CD4-positive, CD25-positive, alpha-beta regulatory T cell (primary cell): ENCODE measurements around the gene ZG16. TPM values are rescaled to one million over a fixed set of nuclear protein-coding genes. Genes with fewer than 3 reads are reported as not detected.
"Not testable (repeated sequence)": the region's sequence is repeated elsewhere in the genome, so short reads cannot be mapped to it uniquely, and the experiment has no call there.

Source experiments
- ATAC-seq, 2 donors: fragments of 150-1000 bp; cut with Tn5 transposase; one replicate each; pipeline ENCODE4 v1.10.0; 2021; ENCODE audit warnings: low read depth in 2 of 2, moderate number of reproducible peaks in 2 of 2, moderate library complexity in 1 of 2
- DNase-seq, 3 donors: peaks; one replicate each; pipeline versions ENCODE4 v3.0.0 to v3.0.0-alpha.2; 2012 to 2022; ENCODE audit warnings: mixed read lengths in 1 of 3
- H3K27ac ChIP-seq: one replicate; pipeline ENCODE4 v1.7.0; 2013; ENCODE audit warnings: mild to moderate bottlenecking, low read length; ENCODE audit not compliant: insufficient read depth, poor library complexity, severe bottlenecking
- H3K27me3 ChIP-seq: one replicate; pipeline ENCODE4 v1.7.0; 2013; ENCODE audit warnings: low read length; ENCODE audit not compliant: control insufficient read depth, insufficient read depth
- H3K36me3 ChIP-seq: one replicate; pipeline ENCODE4 v1.7.0; 2013; ENCODE audit warnings: mild to moderate bottlenecking, low read length, moderate library complexity; ENCODE audit not compliant: control insufficient read depth, insufficient read depth
- H3K4me1 ChIP-seq: 2 replicates; pipeline ENCODE4 v1.7.0; 2013; ENCODE audit warnings: mild to moderate bottlenecking, low read length; ENCODE audit not compliant: insufficient read depth, control insufficient read depth, poor library complexity, severe bottlenecking
- H3K4me3 ChIP-seq: one replicate; pipeline ENCODE4 v1.7.0; 2013; ENCODE audit warnings: low read depth, mild to moderate bottlenecking, low read length, moderate library complexity
- H3K9me3 ChIP-seq, 2 experiments: 1 replicate in 1 of 2; 2 replicates in 1 of 2; pipeline ENCODE4 v1.7.0; 2013; ENCODE audit warnings: low read length in 2 of 2, mild to moderate bottlenecking in 1 of 2, moderate library complexity in 1 of 2; ENCODE audit not compliant: control insufficient read depth in 2 of 2
- H3K27ac Mint-ChIP-seq, 3 donors: one replicate each; pipeline ENCODE4 v1.8.0; 2020 to 2022; ENCODE audit warnings: mild to moderate bottlenecking in 3 of 3, mixed read lengths in 3 of 3, moderate library complexity in 2 of 3
- H3K27me3 Mint-ChIP-seq: one replicate; pipeline ENCODE4 v1.8.0; 2022; ENCODE audit warnings: mild to moderate bottlenecking, mixed read lengths
- H3K36me3 Mint-ChIP-seq: one replicate; pipeline ENCODE4 v1.8.0; 2020; ENCODE audit warnings: mixed read lengths
- H3K4me1 Mint-ChIP-seq, 4 donors: one replicate each; pipeline ENCODE4 v1.8.0; 2020 to 2022; ENCODE audit warnings: mixed read lengths in 4 of 4, mild to moderate bottlenecking in 1 of 4
- H3K4me3 Mint-ChIP-seq, 4 donors: one replicate each; pipeline ENCODE4 v1.8.0; 2020 to 2022; ENCODE audit warnings: mild to moderate bottlenecking in 4 of 4, mixed read lengths in 4 of 4, moderate library complexity in 3 of 4
- H3K9me3 Mint-ChIP-seq, 7 donors: one replicate each; pipeline ENCODE4 v1.8.0; 2020 to 2022; ENCODE audit warnings: mixed read lengths in 7 of 7, mild to moderate bottlenecking in 3 of 7, moderate library complexity in 2 of 7
- polyA plus RNA-seq, 4 donors: library from polyadenylated mRNA; unstranded; fragments of 300-500 nt; fragmentation: Illumina TruSeq; gene quantifications; one replicate each; pipeline ENCODE4 v1.2.3, GENCODE V29; 2021
- total RNA-seq: library from RNA; stranded (reverse); gene quantifications from one replicate; pipeline ENCODE4 v1.2.3, GENCODE V29; 2022

ZG16 gene
- total RNA-seq = not detected
- polyA plus RNA-seq = not detected

GRCh38 chr16:29777576-29778350 is at the start of gene ZG16:
ZG16 (plus strand) TSS chr16:29778256; CDS start chr16:29779267, 1,011 bp downstream.
- ATAC-seq (no peak), DNase-seq (no peak)
- Mint-ChIP-seq H3K4me3 (no peak within 1 kb of the TSS), H3K4me1 (peaks cover 0 to 11% (median 3%) of the 10 kb centered on the region in 4 donors), H3K27ac (peak within 1 kb of the TSS in 2 of 3 donors; percentile 17 to 65), H3K9me3 (peaks cover 0 to 2% (median 0%) of the 10 kb centered on the region in 7 donors), H3K36me3 (no peaks in the 10 kb centered on the region), H3K27me3 (peaks cover 11% of the 10 kb centered on the region)
- Histone ChIP-seq H3K4me1 (no peaks in the 10 kb centered on the region), H3K27ac (no peak within 1 kb of the TSS), H3K9me3 (no peaks in the 10 kb centered on the region), H3K36me3 (no peaks in the 10 kb centered on the region), H3K4me3 (no peak within 1 kb of the TSS), H3K27me3 (peaks cover 2% of the 10 kb centered on the region)

GRCh38 chr16:29729116-29729521 is 48.9 kb upstream of the ZG16 start:
- no peak overlapping the region for H3K4me3 Mint-ChIP-seq
- no peak for ATAC-seq

GRCh38 chr16:29730649-29731048 is 47.4 kb upstream of the ZG16 start:
- H3K9me3 ChIP-seq = no peaks in the 10 kb centered on the region
- H3K4me3 ChIP-seq = no peak overlapping the region
- ATAC-seq (no peak), DNase-seq (no peak)
- Mint-ChIP-seq H3K4me3 (peak overlapping the region in 1 of 4 donors; percentile 81), H3K4me1 (peaks cover 5 to 32% (median 16%) of the 10 kb centered on the region in 4 donors), H3K9me3 (peaks cover 0 to 7% (median 2%) of the 10 kb centered on the region in 7 donors), H3K27ac (no peak overlapping the region), H3K36me3 (peaks cover 4% of the 10 kb centered on the region), H3K27me3 (no peaks in the 10 kb centered on the region)
- H3K27me3 ChIP-seq = no peaks in the 10 kb centered on the region
- H3K36me3 ChIP-seq = no peaks in the 10 kb centered on the region
- H3K4me1 ChIP-seq = peaks cover 9% of the 10 kb centered on the region
- H3K27ac ChIP-seq = no peak overlapping the region

More at GRCh38 chr16:29729116-29729521, 48.9 kb upstream of the ZG16 start:
- DNase-seq = no peak
- no peaks in the 10 kb centered on the region for H3K36me3 ChIP-seq
- H3K36me3 Mint-ChIP-seq = no peaks in the 10 kb centered on the region
- H3K9me3 Mint-ChIP-seq = peaks cover 0 to 7% (median 1%) of the 10 kb centered on the region in 7 donors
- H3K4me1 ChIP-seq = peaks cover 9% of the 10 kb centered on the region
- peak overlapping the region in 1 of 3 donors; percentile 56 for H3K27ac Mint-ChIP-seq
- peaks cover 7 to 25% (median 18%) of the 10 kb centered on the region in 4 donors for H3K4me1 Mint-ChIP-seq
- no peaks in the 10 kb centered on the region for H3K27me3 Mint-ChIP-seq
- H3K4me3 ChIP-seq = no peak overlapping the region
- no peak overlapping the region for H3K27ac ChIP-seq
- no peaks in the 10 kb centered on the region for H3K27me3 ChIP-seq
- H3K9me3 ChIP-seq = no peaks in the 10 kb centered on the region

GRCh38 chr16:29731768-29732601 is 46.1 kb upstream of the ZG16 start:
- H3K36me3 ChIP-seq, H3K9me3 Mint-ChIP-seq, H3K4me3 ChIP-seq, H3K27me3 ChIP-seq, H3K9me3 ChIP-seq, H3K27me3 Mint-ChIP-seq, H3K36me3 Mint-ChIP-seq, H3K4me1 ChIP-seq: not testable (repeated sequence)
- DNase-seq (peak in 1 of 3 donors; percentile 69), ATAC-seq (peak; percentile 12 to 34)
- Mint-ChIP-seq H3K27ac (peak overlapping the region; percentile 2 to 52 (median 51)), H3K4me1 (peaks cover 10 to 46% (median 24%) of the 10 kb centered on the region in 4 donors), H3K4me3 (peak overlapping the region in 2 of 4 donors; percentile 24 to 55)
- peak overlapping the region; percentile 8 for H3K27ac ChIP-seq

DNA sequence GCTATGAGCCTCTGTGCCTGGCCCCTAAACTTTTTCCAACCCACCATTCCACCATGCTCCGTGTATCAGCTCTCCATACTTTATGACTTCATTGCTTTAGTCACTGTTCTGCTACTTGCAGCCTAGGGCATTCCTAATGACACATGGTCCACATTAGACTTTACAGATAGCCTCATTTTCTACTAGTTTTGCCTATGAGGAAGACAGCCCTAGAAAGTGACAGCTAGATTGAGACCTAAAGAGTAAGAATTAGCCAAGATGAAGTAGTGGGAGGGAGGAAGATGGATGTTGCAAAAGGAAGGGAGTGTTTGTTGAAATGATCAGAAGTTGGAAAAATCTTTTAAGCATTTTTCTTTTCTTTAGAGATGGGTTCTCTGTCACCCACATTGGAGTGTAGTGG is 43.3 kb upstream of the ZG16 start:
- Mint-ChIP-seq H3K36me3 (peaks cover 7% of the 10 kb centered on the region), H3K27ac (peak overlapping the region in 1 of 3 donors; percentile 26), H3K9me3 (peaks cover 0 to 7% (median 2%) of the 10 kb centered on the region in 7 donors), H3K4me3 (peak overlapping the region in 1 of 4 donors; percentile 81), H3K27me3 (no peaks in the 10 kb centered on the region), H3K4me1 (peaks cover 19 to 63% (median 40%) of the 10 kb centered on the region in 4 donors)
- DNase-seq = no peak
- Histone ChIP-seq H3K9me3 (no peaks in the 10 kb centered on the region), H3K36me3 (no peaks in the 10 kb centered on the region), H3K4me3 (no peak overlapping the region), H3K27ac (no peak overlapping the region), H3K4me1 (peaks cover 32% of the 10 kb centered on the region), H3K27me3 (no peaks in the 10 kb centered on the region)
- ATAC-seq = no peak

DNA sequence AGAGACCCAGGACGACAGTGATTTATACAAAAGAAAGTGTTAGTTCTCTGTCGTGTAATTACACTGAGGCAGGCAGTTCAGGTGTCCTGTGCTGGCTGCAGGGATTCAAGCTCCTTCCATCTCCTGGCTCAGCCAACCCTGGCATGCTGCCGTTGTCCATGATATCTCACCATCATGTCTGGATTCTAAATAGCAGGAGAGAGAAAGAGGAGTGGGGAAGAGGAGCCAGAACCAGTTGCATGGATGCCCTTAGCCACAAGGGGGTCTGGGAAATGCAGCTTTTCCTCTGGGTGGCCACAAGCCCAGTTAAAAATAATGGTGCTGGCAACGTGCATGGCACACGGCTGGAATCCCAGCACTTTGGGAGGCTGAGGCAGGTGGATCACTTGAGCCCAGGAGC is 41.9 kb upstream of the ZG16 start:
- H3K27me3 Mint-ChIP-seq = no peaks in the 10 kb centered on the region
- Histone ChIP-seq H3K9me3 (no peaks in the 10 kb centered on the region), H3K27ac (no peak overlapping the region), H3K4me1 (peaks cover 34% of the 10 kb centered on the region), H3K27me3 (no peaks in the 10 kb centered on the region), H3K36me3 (peaks cover 1% of the 10 kb centered on the region), H3K4me3 (no peak overlapping the region)
- peaks cover 17% of the 10 kb centered on the region for H3K36me3 Mint-ChIP-seq
- H3K27ac Mint-ChIP-seq = peak overlapping the region in 2 of 3 donors; percentile 47 to 67
- H3K4me3 Mint-ChIP-seq = peak overlapping the region in 1 of 4 donors; percentile 11
- H3K4me1 Mint-ChIP-seq = peaks cover 22 to 71% (median 46%) of the 10 kb centered on the region in 4 donors
- ATAC-seq (no peak), DNase-seq (no peak)
- H3K9me3 Mint-ChIP-seq = peaks cover 0 to 6% (median 2%) of the 10 kb centered on the region in 7 donors

- no peak for DNase-seq
- peak overlapping the region; percentile 26 to 67 (median 54) for H3K27ac Mint-ChIP-seq
- no peaks in the 10 kb centered on the region for H3K27me3 Mint-ChIP-seq
- H3K27me3 ChIP-seq = no peaks in the 10 kb centered on the region
- H3K27ac ChIP-seq = no peak overlapping the region
- H3K9me3 ChIP-seq = no peaks in the 10 kb centered on the region
- H3K36me3 Mint-ChIP-seq = peaks cover 24% of the 10 kb centered on the region
- H3K4me3 ChIP-seq = no peak overlapping the region
- H3K4me1 ChIP-seq = peaks cover 41% of the 10 kb centered on the region
- peaks cover 0 to 4% (median 2%) of the 10 kb centered on the region in 7 donors for H3K9me3 Mint-ChIP-seq
- peaks cover 7% of the 10 kb centered on the region for H3K36me3 ChIP-seq
- H3K4me1 Mint-ChIP-seq = peaks cover 23 to 74% (median 51%) of the 10 kb centered on the region in 4 donors
- ATAC-seq = no peak
- peak overlapping the region in 1 of 4 donors; percentile 11 for H3K4me3 Mint-ChIP-seq
These were observed 41.3 kb upstream of the ZG16 start for GRCh38 chr16:29736764-29737163.
